IPS-20b (cell line): Measurements from ENCODE around the gene GABBR1.
A peak's percentile ranks its signal among the peaks of the same experiment; 100 is the strongest.
"Not testable (repeated sequence)": the region's sequence is repeated elsewhere in the genome, so short reads cannot be mapped to it uniquely, and the experiment has no call there.

Source experiments
- H3K27ac ChIP-seq: one replicate; pipeline ENCODE4 v1.5.1; 2013; ENCODE audit warnings: low read length
- H3K27me3 ChIP-seq: 2 replicates; pipeline ENCODE4 v1.6.1; 2013; ENCODE audit warnings: mild to moderate bottlenecking, low read length, inconsistent platforms; ENCODE audit not compliant: insufficient read depth
- H3K36me3 ChIP-seq: 2 replicates; pipeline ENCODE4 v1.6.1; 2013; ENCODE audit warnings: low read depth, mild to moderate bottlenecking, inconsistent platforms, low read length, moderate library complexity; ENCODE audit not compliant: insufficient read depth
- H3K4me1 ChIP-seq: 2 replicates; pipeline ENCODE4 v1.6.1; 2013; ENCODE audit warnings: mild to moderate bottlenecking, control low read depth, inconsistent platforms, low read length, moderate library complexity; ENCODE audit not compliant: insufficient read depth
- H3K4me3 ChIP-seq: 2 replicates; pipeline ENCODE4 v1.5.1; 2013; ENCODE audit warnings: mild to moderate bottlenecking, low read length, inconsistent platforms
- H3K9ac ChIP-seq: 2 replicates; pipeline ENCODE4 v1.6.1; 2013; ENCODE audit warnings: low read depth, mild to moderate bottlenecking, inconsistent platforms, low read length, moderate library complexity
- H3K9me3 ChIP-seq: 2 replicates; pipeline ENCODE4 v1.6.1; 2013; ENCODE audit warnings: mild to moderate bottlenecking, low read depth, low read length, inconsistent platforms; ENCODE audit not compliant: insufficient read depth

The GABBR1 gene

GRCh38 chr6:29632789-29633533 lies at the start of gene GABBR1:
Gene GABBR1, minus strand, starts transcription at chr6:29633183. Its CDS starts 798 bp downstream, at chr6:29632385.
- no peaks in the 10 kb centered on the region for H3K9me3 ChIP-seq
- peak within 1 kb of the TSS; percentile 90 for H3K9ac ChIP-seq
- no peaks in the 10 kb centered on the region for H3K27me3 ChIP-seq
- H3K27ac ChIP-seq: peak within 1 kb of the TSS; percentile 89
- H3K36me3 ChIP-seq: peaks cover 13% of the 10 kb centered on the region; the same call in 1 of the 2 replicates
- peaks cover 35% of the 10 kb centered on the region; the same call in 1 of the 2 replicates for H3K4me1 ChIP-seq
- H3K4me3 ChIP-seq: peak within 1 kb of the TSS; percentile 81

GRCh38 chr6:29681811-29682210 lies 48.8 kb upstream of the GABBR1 start:
- Histone ChIP-seq H3K27me3 (no peaks in the 10 kb centered on the region), H3K9me3 (peaks cover 3% of the 10 kb centered on the region; the same call in 1 of the 2 replicates), H3K9ac (no peak overlapping the region), H3K4me3 (no peak overlapping the region), H3K27ac (no peak overlapping the region), H3K4me1 (peaks cover 14% of the 10 kb centered on the region), H3K36me3 (no peaks in the 10 kb centered on the region)

DNA sequence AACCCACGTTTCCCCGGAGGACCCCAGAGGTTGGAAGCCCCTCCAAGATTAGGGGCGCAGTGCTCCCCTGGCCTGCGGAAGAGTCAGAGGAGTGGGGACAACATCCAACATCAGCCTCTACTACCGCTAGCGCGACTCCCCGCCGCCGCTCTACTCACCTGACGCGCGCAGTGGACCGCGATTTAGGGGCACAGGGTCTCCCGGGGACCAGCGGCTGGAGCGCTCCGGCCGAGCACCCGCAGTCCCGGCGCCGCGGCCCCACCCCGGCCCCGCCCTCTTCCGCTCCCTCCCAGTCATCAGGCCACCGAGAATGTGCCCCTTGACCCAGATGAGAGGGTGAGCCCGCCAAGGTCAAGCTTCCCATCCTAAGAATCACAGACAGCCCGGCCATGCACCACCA lies 47.9 kb upstream of the GABBR1 start, which contains the start of gene ZFP57:
ZFP57 (minus strand) TSS at position 249 of the 400 bp plus-strand sequence. CDS start 4,149 bp downstream, outside the sequence.
- no peaks in the 10 kb centered on the region for H3K36me3 ChIP-seq
- H3K9ac ChIP-seq: no peak within 1 kb of the TSS
- no peak within 1 kb of the TSS for H3K27ac ChIP-seq
- H3K4me3 ChIP-seq: no peak within 1 kb of the TSS
- H3K4me1 ChIP-seq: peaks cover 14% of the 10 kb centered on the region
- H3K27me3 ChIP-seq: no peaks in the 10 kb centered on the region
- peaks cover 3% of the 10 kb centered on the region; the same call in 1 of the 2 replicates for H3K9me3 ChIP-seq

DNA sequence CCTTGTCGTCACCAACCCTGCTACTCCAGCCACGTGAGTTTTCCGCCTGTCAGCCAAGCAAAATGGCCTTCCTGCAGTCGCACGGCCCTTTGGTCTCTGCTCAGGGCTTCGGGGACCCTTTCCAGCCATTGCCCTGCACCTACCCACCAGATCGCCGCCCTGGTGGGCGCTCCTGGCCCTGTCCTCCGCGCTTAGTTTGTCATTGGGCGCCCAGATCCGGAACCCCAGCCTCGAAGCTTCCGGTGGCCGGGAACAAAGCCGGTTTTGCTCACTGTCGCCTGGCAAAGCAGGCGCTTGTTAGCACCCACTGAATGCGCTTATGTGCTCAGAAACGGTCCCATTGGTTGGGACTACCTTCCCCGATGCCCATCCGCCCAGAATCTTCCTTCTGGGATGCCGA lies 47.4 kb upstream of the GABBR1 start:
- Histone ChIP-seq H3K4me3 (no peak overlapping the region), H3K9ac (no peak overlapping the region), H3K4me1 (peaks cover 14% of the 10 kb centered on the region), H3K36me3 (no peaks in the 10 kb centered on the region), H3K9me3 (peaks cover 3% of the 10 kb centered on the region; the same call in 1 of the 2 replicates), H3K27me3 (no peaks in the 10 kb centered on the region), H3K27ac (no peak overlapping the region)

- H3K4me3 ChIP-seq: no peak overlapping the region
- H3K27me3 ChIP-seq: no peaks in the 10 kb centered on the region
- no peak overlapping the region for H3K27ac ChIP-seq
- H3K9me3 ChIP-seq: peaks cover under 1% of the 10 kb centered on the region; the same call in 1 of the 2 replicates
- H3K36me3 ChIP-seq: no peaks in the 10 kb centered on the region
- H3K9ac ChIP-seq: no peak overlapping the region
- H3K4me1 ChIP-seq: peaks cover 14% of the 10 kb centered on the region
Observed at GRCh38 chr6:29679962-29680361, 47.0 kb upstream of the GABBR1 start.

- Histone ChIP-seq H3K4me1 (peaks cover 7% of the 10 kb centered on the region; the same call in 1 of the 2 replicates), H3K9me3 (no peaks in the 10 kb centered on the region), H3K36me3 (no peaks in the 10 kb centered on the region), H3K4me3 (no peak overlapping the region), H3K27ac (no peak overlapping the region), H3K9ac (no peak overlapping the region), H3K27me3 (no peaks in the 10 kb centered on the region)
Observed at GRCh38 chr6:29678114-29678513, 45.1 kb upstream of the GABBR1 start.

DNA sequence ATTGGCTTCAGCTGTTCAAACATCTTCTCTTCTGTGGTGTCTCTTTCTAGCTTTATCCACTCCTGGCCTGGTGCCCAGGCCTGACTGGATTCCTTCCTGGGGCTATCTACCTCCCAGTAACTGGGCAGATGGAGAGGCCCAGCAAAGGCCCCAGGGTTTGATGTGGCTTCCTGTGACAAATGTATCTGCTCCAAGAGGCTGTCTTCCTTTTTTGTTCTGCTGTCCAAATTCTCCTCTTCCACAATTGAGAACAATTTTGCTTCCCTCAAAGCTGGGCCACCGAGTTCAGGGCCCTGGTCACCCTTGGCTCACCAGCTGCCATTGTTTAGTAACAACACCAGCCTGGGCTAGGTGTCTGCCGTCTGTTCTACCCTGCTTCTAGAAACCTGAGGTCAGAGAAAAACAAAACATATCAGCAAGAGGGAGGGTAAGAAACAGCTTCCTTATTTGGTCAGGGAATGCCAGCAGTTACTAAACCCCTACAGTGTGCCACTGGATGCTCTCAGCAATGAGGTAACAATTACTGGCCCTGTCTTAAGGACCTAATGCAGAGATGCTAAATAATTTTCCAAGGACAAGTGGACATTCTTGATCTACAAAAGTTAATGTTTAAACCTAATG lies 44.1 kb upstream of the GABBR1 start:
- Histone ChIP-seq H3K4me3 (no peak overlapping the region), H3K9me3 (no peaks in the 10 kb centered on the region), H3K4me1 (peaks cover 7% of the 10 kb centered on the region; the same call in 1 of the 2 replicates), H3K27ac (peak overlapping the region; percentile 61), H3K27me3 (no peaks in the 10 kb centered on the region), H3K9ac (peak overlapping the region; percentile 50; the same call in 1 of the 2 replicates), H3K36me3 (no peaks in the 10 kb centered on the region)

GRCh38 chr6:29675561-29675960 lies 42.6 kb upstream of the GABBR1 start:
- Histone ChIP-seq H3K27ac (no peak overlapping the region), H3K27me3 (no peaks in the 10 kb centered on the region), H3K9me3 (no peaks in the 10 kb centered on the region), H3K4me3 (no peak overlapping the region), H3K4me1 (peaks cover 7% of the 10 kb centered on the region; the same call in 1 of the 2 replicates), H3K36me3 (no peaks in the 10 kb centered on the region), H3K9ac (no peak overlapping the region)

- Histone ChIP-seq H3K4me3 (no peak overlapping the region), H3K36me3 (no peaks in the 10 kb centered on the region), H3K27me3 (no peaks in the 10 kb centered on the region), H3K4me1 (peaks cover 7% of the 10 kb centered on the region; the same call in 1 of the 2 replicates), H3K27ac (no peak overlapping the region), H3K9me3 (no peaks in the 10 kb centered on the region), H3K9ac (no peak overlapping the region)
Observed at GRCh38 chr6:29674008-29674407, 41.0 kb upstream of the GABBR1 start.

DNA sequence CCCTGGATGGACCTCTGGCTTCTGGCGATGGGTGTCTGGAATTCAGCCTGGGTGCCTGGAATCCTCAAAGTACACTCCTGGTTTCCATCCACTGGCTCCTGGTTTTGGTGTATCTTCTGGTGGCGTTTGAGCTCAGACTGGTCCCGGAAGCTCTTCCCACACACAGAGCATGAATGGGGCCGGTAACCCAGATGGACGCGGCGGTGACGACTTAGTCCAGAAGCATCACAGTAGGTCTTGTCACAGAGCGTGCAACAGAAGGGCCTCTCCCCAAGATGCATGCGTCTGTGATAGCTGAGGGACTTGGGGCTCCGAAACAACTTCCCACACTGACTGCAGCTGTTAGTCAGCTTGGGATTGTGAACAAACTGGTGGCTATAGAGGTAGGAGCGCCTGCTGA lies 40.2 kb upstream of the GABBR1 start:
- no peak overlapping the region for H3K27ac ChIP-seq

GRCh38 chr6:29672116-29672515 lies 39.1 kb upstream of the GABBR1 start:
- peaks cover 12% of the 10 kb centered on the region for H3K4me1 ChIP-seq
- H3K4me3 ChIP-seq, H3K36me3 ChIP-seq, H3K27ac ChIP-seq, H3K27me3 ChIP-seq, H3K9ac ChIP-seq, H3K9me3 ChIP-seq: not testable (repeated sequence)

More for the DNA sequence above, 40.2 kb upstream of the GABBR1 start:
- Histone ChIP-seq H3K27me3 (no peaks in the 10 kb centered on the region), H3K4me3 (no peak overlapping the region), H3K36me3 (no peaks in the 10 kb centered on the region), H3K9ac (no peak overlapping the region), H3K9me3 (no peaks in the 10 kb centered on the region), H3K4me1 (peaks cover 8% of the 10 kb centered on the region)

GRCh38 chr6:29671026-29671425 lies 38.0 kb upstream of the GABBR1 start:
- Histone ChIP-seq H3K9me3 (no peaks in the 10 kb centered on the region), H3K36me3 (no peaks in the 10 kb centered on the region), H3K4me3 (no peak overlapping the region), H3K27me3 (no peaks in the 10 kb centered on the region), H3K4me1 (peaks cover 23% of the 10 kb centered on the region), H3K9ac (no peak overlapping the region), H3K27ac (no peak overlapping the region)
